GM12864 (cell line): ENCODE measurements around the gene C16orf96.
"Not testable (repeated sequence)": the region's sequence is repeated elsewhere in the genome, so short reads cannot be mapped to it uniquely, and the experiment has no call there.

Experiments
- DNase-seq: peaks from one replicate; pipeline ENCODE4 v3.0.0-alpha.2; 2011; ENCODE audit warnings: low read depth
- H3K4me3 ChIP-seq: 2 replicates; pipeline ENCODE4 v1.5.1; 2011; ENCODE audit warnings: mild to moderate bottlenecking, low read depth, low read length, control low read depth
- TF ChIP-seq, protein P1 (sequence below): IDR thresholded peaks from 2 replicates; pipeline ENCODE4 v1.5.1; 2011; ENCODE audit warnings: low read depth, mild to moderate bottlenecking, moderate library complexity, low read length, control low read depth, inconsistent platforms; ENCODE audit errors: missing control alignments

Gene C16orf96

GRCh38 chr16:4561596-4561995, 5.5 kb downstream of the C16orf96 start:
- TF ChIP-seq, protein P1, sequence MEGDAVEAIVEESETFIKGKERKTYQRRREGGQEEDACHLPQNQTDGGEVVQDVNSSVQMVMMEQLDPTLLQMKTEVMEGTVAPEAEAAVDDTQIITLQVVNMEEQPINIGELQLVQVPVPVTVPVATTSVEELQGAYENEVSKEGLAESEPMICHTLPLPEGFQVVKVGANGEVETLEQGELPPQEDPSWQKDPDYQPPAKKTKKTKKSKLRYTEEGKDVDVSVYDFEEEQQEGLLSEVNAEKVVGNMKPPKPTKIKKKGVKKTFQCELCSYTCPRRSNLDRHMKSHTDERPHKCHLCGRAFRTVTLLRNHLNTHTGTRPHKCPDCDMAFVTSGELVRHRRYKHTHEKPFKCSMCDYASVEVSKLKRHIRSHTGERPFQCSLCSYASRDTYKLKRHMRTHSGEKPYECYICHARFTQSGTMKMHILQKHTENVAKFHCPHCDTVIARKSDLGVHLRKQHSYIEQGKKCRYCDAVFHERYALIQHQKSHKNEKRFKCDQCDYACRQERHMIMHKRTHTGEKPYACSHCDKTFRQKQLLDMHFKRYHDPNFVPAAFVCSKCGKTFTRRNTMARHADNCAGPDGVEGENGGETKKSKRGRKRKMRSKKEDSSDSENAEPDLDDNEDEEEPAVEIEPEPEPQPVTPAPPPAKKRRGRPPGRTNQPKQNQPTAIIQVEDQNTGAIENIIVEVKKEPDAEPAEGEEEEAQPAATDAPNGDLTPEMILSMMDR: no peak
- H3K4me3 ChIP-seq: no peak overlapping the region
- DNase-seq: no peak

DNA sequence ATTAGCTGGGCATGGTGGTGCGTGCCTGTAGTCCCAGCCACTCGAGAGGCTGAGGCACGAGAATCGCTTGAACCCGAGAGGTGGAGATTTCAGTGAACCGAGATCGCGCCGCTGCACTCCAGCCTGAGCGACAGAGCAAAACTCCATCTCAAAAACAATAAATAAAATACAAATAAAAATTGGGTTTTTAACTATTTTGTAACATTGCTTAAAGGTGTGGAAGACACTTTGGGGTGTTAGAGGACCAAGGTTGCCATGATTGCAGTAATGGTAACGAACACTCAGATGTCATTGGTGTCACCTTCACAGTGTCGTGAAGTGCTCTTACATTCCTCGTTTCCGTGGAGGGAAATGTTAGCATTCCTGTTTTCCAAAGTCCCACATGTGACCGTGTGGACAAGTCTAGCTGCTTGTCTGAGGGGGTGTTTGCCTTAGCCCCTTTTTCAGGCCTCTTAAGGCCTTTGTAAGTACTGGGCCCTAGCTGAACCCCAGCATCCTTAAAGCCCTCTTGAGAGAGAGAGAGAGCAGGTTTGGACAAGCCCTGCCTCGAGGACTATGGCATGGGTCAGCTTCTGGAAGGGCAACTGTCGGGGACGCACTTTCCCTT, 8.6 kb downstream of the C16orf96 start:
- TF ChIP-seq, protein P1: no peak
- no peak for DNase-seq
- H3K4me3 ChIP-seq: no peak overlapping the region

DNA sequence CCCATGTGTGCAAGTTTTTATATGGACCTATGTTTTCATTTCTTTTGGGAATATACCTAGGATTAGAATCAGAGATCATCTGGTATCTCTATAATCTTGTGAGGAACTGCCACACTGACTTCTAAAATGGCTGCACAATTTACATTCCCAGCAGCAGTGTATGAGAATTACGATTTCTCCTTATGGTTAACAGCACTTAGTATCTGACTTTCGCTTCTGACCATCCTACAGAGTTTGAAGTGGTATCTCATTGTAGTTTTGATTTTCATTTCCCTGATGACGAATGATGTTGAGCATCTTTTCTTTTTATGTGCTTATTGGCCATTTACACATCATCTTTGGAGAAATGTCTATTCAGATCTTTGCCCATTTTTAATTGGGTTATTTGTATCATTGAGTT, 10.0 kb downstream of the C16orf96 start:
- H3K4me3 ChIP-seq: no peak overlapping the region
- TF ChIP-seq, protein P1: no peak
- DNase-seq: no peak

- TF ChIP-seq, protein P1: no peak
- H3K4me3 ChIP-seq: no peak overlapping the region
- DNase-seq: no peak
These were observed 13.9 kb downstream of the C16orf96 start for GRCh38 chr16:4570086-4570485.

DNA sequence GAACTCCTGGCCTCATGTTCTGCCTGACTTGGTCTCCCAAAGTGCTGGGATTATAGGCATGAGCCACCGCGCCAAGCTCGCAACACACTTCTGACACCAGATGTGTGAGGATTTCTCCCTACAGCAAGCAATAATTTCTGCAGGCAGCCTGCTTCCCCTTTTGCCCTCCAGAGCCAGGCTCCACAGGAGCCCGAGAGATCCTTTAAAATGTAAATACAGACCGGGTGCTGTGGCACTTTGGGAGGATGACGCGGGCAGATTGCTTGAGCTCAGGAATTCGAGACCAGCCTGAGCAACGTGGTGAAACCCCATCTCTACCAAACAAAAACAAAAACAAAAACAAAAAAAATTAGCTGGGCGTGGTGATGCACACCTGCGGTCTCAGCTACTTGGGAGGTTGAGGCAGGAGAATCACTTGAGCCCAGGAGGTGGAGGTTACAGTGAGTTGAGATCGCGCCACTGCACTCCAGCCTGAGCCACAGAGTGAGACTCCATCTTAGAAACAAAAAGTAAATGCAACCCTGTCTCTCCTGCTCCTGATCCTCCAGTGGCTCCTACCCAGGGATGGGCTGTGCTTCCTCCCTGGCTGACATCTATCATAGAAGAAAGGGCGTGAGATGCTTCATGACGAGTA, 14.7 kb downstream of the C16orf96 start:
- DNase-seq: no peak
- TF ChIP-seq, protein P1: no peak
- H3K4me3 ChIP-seq: no peak overlapping the region

DNA sequence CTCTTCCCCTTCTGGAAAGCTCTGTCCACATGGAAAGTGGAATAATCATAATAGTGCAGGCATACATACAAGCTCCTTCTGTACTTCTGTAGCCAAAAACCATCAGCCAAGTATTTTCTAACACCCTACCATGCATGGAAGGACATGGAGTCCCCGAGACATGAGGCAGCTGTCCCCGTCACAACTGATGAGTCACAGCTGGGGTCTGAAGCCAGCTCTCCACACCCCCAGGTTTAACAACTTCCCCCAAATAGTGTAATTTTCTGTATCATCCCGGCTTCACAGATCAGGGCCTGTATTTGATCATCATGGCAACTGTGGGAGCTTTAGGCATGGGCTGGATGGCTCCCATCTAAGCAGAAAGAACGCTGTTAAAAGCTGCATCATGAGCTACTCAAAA, 16.6 kb downstream of the C16orf96 start:
- no peak for DNase-seq
- no peak overlapping the region for H3K4me3 ChIP-seq
- TF ChIP-seq, protein P1: no peak

DNA sequence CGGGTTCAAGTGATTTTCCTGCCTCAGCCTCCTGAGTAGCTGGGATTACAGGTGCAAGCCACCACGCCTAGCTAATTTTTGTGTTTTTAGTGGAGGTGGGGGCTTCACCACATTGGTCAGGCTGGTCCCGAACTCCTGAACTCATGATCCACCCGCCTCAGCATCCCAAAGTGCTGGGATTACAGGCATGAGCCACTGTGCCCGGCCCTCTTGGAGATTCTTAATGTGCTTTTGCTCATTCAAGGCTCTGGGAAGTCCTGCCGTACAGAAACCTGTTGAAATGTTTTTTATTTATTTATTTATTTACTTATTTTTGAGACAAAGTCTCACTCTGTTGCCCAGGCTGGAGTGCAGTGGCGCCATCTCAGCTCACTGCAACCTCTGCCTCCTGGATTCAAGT, 17.8 kb downstream of the C16orf96 start:
- not testable (repeated sequence) for DNase-seq, H3K4me3 ChIP-seq
